Skeletal muscle satellite cell (primary cell): ENCODE data around the gene NR2F2.

ENCODE experiments used
- H3K27me3 ChIP-seq: 2 replicates; pipeline ENCODE4 v1.7.0; 2013; ENCODE audit warnings: low read length; ENCODE audit not compliant: control insufficient read depth, insufficient read depth
- H3K36me3 ChIP-seq: 2 replicates; pipeline ENCODE4 v1.7.0; 2013; ENCODE audit warnings: mild to moderate bottlenecking, control low read depth, low read length; ENCODE audit not compliant: insufficient read depth
- H3K4me1 ChIP-seq: 2 replicates; pipeline ENCODE4 v1.7.0; 2013; ENCODE audit warnings: low read length; ENCODE audit not compliant: control insufficient read depth, insufficient read depth
- H3K4me2 ChIP-seq: 2 replicates; pipeline ENCODE4 v1.7.0; 2013; ENCODE audit warnings: mild to moderate bottlenecking, low read length
- H3K4me3 ChIP-seq: 2 replicates; pipeline ENCODE4 v1.7.0; 2013; ENCODE audit warnings: low read length
- H3K9ac ChIP-seq: 2 replicates; pipeline ENCODE4 v1.7.0; 2013; ENCODE audit warnings: mild to moderate bottlenecking, low read depth, low read length, moderate library complexity
- H3K9me3 ChIP-seq: replicated peaks from 2 replicates; pipeline ENCODE4 v1.7.0; 2013; ENCODE audit warnings: mild to moderate bottlenecking, control low read depth, low read length

NR2F2 gene

DNA sequence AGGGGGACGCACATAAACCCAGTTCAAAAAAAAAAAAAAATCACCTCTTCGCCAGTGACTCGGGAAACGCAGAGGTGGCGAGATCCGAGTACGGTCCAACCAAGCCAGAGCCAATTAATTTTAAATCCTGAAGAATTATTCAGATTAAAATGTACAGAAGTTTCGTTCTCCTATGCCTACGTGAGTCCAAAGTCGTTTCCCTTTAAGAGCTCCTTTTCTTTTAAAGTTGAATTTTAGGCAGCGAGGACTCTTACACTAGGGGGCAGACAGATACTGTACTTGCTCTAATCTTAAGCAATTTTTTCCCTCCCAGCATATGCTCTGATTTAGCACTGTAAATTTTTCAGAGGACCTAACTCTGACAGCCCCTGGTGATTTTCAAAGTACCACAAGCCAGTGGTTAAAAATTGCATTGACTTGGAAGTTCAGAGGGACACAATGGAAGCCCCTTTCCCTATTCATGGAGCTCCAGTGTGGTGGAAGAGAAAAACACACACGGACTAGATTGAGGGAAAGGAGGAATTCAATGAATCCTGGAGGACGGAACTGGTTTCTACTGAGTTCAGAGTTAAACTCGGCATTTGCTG is 3.3 kb upstream of the NR2F2 start:
- peak overlapping the region; percentile 82 for H3K4me3 ChIP-seq
- H3K9me3 ChIP-seq, result no peaks in the 10 kb centered on the region
- peaks cover 3% of the 10 kb centered on the region for H3K36me3 ChIP-seq
- H3K27me3 ChIP-seq, result no peaks in the 10 kb centered on the region
- H3K4me1 ChIP-seq, result peaks cover 44% of the 10 kb centered on the region
- peak overlapping the region; percentile 83 for H3K4me2 ChIP-seq
- H3K9ac ChIP-seq, result peak overlapping the region; percentile 94

DNA sequence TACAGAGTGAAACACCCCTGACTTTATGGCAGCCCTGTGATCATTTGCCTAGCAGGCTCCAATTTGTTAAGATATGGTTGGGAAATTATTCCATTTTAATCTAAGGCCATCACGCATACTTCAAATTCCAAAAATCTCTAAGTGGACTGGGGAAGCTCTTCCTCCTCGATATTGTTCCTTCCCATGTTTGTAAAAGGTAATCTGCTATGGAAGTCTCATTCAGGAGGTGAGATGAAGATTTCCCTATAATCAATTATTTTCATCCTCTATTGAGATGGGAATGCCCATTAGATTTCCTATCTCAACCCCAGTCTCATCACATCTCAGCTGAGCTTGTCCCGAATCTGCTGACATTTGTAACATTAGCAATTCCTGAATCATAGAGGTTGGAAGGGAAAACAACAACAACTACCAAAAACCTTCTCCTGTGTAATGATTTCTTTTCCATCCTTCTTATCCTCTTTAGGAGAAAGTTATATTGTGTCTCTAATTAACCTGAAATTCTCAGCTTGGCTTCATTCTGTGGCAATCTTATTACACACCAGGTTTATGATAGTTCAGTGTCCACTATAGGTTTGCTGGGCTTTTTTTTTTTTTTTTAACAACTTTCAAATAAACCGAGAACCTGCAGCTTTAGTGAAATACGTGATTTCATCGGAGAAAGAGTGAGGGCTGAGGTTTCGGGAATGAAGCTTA is 2.2 kb upstream of the NR2F2 start:
- H3K4me3 ChIP-seq, result peak overlapping the region; percentile 82
- peak overlapping the region; percentile 83 for H3K4me2 ChIP-seq
- H3K36me3 ChIP-seq, result peaks cover 11% of the 10 kb centered on the region
- H3K4me1 ChIP-seq, result peaks cover 38% of the 10 kb centered on the region
- H3K27me3 ChIP-seq, result no peaks in the 10 kb centered on the region
- peak overlapping the region; percentile 94 for H3K9ac ChIP-seq
- no peaks in the 10 kb centered on the region for H3K9me3 ChIP-seq

DNA sequence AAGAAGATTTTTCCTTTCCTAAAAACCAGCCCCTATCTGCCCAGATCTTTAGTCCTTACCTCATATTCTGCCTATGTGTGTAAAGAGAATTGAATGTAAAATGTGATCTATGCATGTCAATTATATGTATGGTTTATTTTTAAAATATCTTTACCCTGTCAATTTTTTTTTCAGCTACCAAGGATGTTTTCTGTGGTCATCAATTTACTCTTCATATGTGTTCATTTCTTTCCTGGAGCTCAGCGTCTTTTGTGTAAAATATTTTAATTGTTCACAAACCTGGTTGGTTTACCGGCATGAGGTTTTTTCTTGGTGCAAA is 1.7 kb upstream of the NR2F2 start:
- peak overlapping the region; percentile 94 for H3K9ac ChIP-seq

DNA sequence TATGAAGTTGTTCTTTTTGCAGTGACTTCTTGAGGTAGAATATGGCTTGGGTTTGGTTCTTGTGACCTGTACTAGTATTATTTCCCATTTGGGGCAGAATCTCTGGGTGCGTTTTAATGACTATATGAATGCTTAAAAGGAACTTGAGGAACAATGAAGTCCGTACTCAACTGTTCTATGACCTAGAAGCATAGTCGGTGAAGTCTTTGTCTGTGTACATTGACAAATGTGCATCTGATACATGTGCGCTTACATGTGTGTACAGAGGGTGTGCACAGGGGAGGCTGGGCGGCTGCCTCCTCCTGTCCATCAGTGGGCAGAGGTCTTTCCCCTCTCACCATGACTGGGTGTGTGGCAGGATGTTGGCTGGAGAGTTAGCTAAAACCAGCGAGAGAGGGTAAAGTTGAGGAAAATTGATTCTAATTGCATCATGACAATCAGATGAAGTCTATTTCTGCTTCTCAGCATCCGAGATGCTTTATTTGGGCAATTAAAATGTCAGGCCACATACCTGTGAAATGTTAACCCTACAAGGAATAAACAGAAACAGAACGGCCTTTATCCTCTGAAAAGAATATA is 1.0 kb upstream of the NR2F2 start:
- Histone ChIP-seq H3K4me1 (peaks cover 38% of the 10 kb centered on the region), H3K27me3 (no peaks in the 10 kb centered on the region), H3K9me3 (no peaks in the 10 kb centered on the region), H3K4me2 (peak overlapping the region; percentile 83), H3K9ac (peak overlapping the region; percentile 80), H3K4me3 (peak overlapping the region; percentile 73), H3K36me3 (peaks cover 22% of the 10 kb centered on the region)

More for the DNA sequence above, 1.7 kb upstream of the NR2F2 start:
- Histone ChIP-seq H3K36me3 (peaks cover 15% of the 10 kb centered on the region), H3K9me3 (no peaks in the 10 kb centered on the region), H3K4me2 (peak overlapping the region; percentile 83), H3K27me3 (no peaks in the 10 kb centered on the region), H3K4me3 (peak overlapping the region; percentile 82), H3K4me1 (peaks cover 38% of the 10 kb centered on the region)

DNA sequence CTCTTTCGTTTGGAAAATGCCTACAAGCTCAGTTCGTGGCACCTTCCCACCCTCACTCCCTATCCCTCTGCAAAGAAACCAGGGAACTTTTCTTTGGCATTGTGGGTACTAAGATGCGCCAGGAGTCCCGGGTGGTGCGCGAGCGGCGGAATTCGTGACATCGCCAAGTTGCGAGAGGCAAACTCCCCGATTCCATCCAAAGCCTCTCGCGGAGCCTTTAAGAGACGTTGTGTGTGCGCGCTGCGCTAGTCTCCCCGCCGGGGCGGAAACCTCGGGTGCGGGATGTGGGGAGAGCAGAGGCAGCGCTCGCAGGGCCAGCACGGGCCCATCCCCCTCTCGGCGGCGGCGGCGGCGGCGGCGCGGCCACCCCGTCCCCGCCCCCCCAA is 443 bp upstream of the NR2F2 start:
- Histone ChIP-seq H3K4me3 (peak overlapping the region; percentile 73), H3K36me3 (peaks cover 27% of the 10 kb centered on the region), H3K9ac (peak overlapping the region; percentile 80), H3K9me3 (no peaks in the 10 kb centered on the region), H3K4me2 (peak overlapping the region; percentile 83), H3K27me3 (no peaks in the 10 kb centered on the region), H3K4me1 (peaks cover 36% of the 10 kb centered on the region)

DNA sequence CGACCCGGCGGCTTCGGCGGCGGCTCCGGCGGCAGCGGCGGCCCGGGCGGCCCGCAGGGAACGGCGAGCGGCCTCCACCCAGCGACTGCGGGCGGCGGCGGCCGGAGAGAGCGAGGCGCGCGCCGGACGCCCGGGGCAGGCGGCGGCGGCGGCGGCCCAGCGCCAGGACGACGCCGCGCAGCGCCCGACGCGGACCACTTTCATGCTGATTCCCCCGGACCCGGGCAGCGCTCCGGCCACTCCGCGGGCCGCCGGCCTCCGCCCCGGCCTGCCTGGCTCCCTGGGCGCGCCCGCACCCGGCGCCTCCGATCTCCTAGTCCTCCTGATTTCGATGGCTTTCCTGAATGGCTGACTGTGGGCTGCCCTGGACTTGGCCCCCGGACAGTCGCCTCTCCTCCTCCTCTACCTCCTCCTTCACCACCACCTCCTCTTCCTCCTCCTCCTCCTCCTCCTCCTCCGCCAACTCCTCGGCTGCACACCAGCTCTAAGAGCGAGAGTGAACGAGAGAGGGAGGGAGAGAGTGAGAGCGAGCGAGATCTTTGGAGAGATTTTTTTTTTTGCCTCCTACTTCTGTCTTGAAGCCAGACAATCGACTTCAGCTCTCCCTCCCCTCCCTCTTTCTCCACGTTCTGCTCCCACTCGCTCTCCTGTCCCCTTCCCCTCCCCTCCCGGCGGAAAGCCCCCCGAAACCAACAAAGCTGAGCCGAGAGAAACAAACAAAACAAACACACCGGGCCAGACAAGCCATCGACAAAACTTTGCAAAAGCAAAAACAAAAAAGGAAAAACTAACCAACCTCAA is 844 bp downstream of the NR2F2 start:
- Histone ChIP-seq H3K9me3 (no peaks in the 10 kb centered on the region), H3K36me3 (peaks cover 40% of the 10 kb centered on the region), H3K27me3 (no peaks in the 10 kb centered on the region), H3K4me1 (peaks cover 24% of the 10 kb centered on the region), H3K4me3 (peak overlapping the region; percentile 94), H3K9ac (peak overlapping the region; percentile 95), H3K4me2 (peak overlapping the region; percentile 78)

DNA sequence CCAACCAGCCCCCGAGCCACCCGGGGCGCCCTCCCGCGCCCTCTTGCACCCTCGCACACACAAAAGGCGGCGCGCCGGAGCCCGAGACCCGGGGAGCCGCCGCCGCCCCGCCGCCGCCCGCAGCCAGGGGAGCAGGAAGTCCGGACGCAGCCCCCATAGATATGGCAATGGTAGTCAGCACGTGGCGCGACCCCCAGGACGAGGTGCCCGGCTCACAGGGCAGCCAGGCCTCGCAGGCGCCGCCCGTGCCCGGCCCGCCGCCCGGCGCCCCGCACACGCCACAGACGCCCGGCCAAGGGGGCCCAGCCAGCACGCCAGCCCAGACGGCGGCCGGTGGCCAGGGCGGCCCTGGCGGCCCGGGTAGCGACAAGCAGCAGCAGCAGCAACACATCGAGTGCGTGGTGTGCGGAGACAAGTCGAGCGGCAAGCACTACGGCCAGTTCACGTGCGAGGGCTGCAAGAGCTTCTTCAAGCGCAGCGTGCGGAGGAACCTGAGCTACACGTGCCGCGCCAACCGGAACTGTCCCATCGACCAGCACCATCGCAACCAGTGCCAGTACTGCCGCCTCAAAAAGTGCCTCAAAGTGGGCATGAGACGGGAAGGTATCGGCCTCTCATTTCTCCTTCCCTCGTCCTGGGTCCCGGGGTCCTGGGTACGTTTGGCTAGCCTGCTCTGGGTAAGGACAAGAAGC is 1.6 kb downstream of the NR2F2 start:
- Histone ChIP-seq H3K9ac (peak overlapping the region; percentile 95), H3K4me3 (peak overlapping the region; percentile 94), H3K27me3 (no peaks in the 10 kb centered on the region)

DNA sequence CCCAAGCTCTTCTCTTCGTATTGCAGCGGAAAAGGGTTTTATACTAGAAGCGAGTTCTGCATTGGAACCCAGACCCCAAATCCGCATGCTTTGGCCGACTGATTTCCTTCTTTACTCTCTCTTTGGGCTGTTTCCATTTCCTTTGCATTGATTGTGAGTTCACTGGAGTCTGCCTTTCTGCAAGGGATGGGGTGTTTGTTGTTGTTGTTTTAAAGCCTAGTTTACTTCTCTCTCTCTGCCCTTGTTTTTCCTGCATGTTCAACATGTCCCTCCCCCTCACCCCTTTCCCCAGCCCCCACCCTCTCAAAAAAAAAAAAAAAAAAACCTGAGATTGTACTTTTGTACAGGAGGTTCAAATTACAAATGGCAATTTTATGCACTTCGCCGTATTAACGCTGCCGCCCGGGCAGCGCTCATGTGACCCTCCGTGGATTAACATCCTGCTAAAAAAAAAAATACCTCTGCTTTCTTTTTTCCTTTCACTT is 2.2 kb downstream of the NR2F2 start:
- H3K4me3 ChIP-seq, result peak overlapping the region; percentile 94
- H3K9ac ChIP-seq, result peak overlapping the region; percentile 95
- no peaks in the 10 kb centered on the region for H3K27me3 ChIP-seq
- H3K9me3 ChIP-seq, result no peaks in the 10 kb centered on the region
- H3K4me1 ChIP-seq, result peaks cover 20% of the 10 kb centered on the region
- peaks cover 53% of the 10 kb centered on the region for H3K36me3 ChIP-seq
- H3K4me2 ChIP-seq, result peak overlapping the region; percentile 78

More for the DNA sequence above, 1.6 kb downstream of the NR2F2 start:
- peaks cover 47% of the 10 kb centered on the region for H3K36me3 ChIP-seq
- peaks cover 24% of the 10 kb centered on the region for H3K4me1 ChIP-seq
- peak overlapping the region; percentile 78 for H3K4me2 ChIP-seq
- no peaks in the 10 kb centered on the region for H3K9me3 ChIP-seq

DNA sequence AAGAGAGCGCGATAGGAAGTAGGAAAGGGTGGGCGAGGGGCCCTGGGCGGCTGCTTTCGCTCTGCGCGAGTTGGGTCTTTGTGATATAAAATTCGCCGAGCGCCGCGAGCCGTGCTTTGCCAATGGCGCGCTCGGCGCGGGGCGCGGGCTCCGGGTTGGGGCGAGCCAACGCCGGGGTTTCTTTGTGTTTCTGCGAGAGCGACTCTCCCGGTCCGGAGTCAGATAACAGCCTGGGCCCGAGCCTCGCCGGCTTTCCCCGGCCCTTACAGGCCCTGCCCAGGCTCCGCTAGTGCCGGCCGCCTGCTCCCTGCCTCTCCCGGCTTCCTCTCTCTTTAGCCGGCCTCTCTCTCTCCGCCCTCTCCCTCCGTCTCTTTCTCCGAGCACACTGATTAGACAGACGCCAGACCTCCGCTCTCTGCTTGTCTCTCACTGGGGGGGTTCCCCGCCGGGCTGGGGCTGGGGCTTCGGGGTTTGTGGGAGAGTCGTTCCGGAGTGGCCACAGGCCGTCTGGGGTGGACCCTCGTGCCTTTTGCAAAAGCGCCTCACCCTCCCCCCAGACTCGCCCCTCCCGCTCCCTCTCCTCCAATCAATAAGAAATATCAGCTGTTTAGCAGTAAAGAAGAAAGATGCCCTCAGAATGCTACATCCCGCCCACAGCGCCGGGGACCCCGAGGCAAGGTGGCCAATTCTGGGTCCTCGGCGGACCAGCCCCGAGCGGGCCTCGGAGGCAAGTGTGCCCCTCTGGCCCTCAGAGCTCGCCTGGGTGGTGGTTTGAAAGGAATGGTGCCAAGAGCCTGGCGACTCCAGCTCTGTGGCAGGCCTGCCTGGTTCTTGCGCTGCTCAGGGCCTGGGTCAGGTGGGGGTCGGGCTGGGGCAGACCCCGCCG is 2.9 kb downstream of the NR2F2 start:
- H3K4me1 ChIP-seq, result peaks cover 13% of the 10 kb centered on the region
- peaks cover 60% of the 10 kb centered on the region for H3K36me3 ChIP-seq
- H3K9ac ChIP-seq, result peak overlapping the region; percentile 95
- no peaks in the 10 kb centered on the region for H3K27me3 ChIP-seq
- H3K4me2 ChIP-seq, result peak overlapping the region; percentile 78
- peak overlapping the region; percentile 94 for H3K4me3 ChIP-seq
- H3K9me3 ChIP-seq, result no peaks in the 10 kb centered on the region

DNA sequence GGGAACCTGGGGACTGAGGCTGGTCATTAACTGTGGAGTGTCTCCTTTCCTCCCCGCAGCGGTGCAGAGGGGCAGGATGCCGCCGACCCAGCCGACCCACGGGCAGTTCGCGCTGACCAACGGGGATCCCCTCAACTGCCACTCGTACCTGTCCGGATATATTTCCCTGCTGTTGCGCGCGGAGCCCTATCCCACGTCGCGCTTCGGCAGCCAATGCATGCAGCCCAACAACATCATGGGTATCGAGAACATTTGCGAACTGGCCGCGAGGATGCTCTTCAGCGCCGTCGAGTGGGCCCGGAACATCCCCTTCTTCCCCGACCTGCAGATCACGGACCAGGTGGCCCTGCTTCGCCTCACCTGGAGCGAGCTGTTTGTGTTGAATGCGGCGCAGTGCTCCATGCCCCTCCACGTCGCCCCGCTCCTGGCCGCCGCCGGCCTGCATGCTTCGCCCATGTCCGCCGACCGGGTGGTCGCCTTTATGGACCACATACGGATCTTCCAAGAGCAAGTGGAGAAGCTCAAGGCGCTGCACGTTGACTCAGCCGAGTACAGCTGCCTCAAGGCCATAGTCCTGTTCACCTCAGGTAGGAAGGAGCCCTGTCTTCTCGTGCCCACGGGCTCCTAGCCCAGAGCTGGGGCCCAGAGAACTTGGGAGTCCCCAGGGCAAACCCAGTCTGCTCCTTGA is 3.7 kb downstream of the NR2F2 start:
- H3K36me3 ChIP-seq, result peaks cover 67% of the 10 kb centered on the region
- H3K4me3 ChIP-seq, result peak overlapping the region; percentile 94
- H3K27me3 ChIP-seq, result no peaks in the 10 kb centered on the region
- peak overlapping the region; percentile 95 for H3K9ac ChIP-seq
- H3K4me1 ChIP-seq, result peaks cover 12% of the 10 kb centered on the region
- no peaks in the 10 kb centered on the region for H3K9me3 ChIP-seq
- H3K4me2 ChIP-seq, result peak overlapping the region; percentile 78
